Globus pallidus (tissue), 1 donor: ENCODE data around the gene TPPP2.

Source experiments
- DNase-seq: peaks from one replicate; pipeline ENCODE4 v3.0.0-alpha.2; 2015; ENCODE audit warnings: low spot score

Gene TPPP2

DNA sequence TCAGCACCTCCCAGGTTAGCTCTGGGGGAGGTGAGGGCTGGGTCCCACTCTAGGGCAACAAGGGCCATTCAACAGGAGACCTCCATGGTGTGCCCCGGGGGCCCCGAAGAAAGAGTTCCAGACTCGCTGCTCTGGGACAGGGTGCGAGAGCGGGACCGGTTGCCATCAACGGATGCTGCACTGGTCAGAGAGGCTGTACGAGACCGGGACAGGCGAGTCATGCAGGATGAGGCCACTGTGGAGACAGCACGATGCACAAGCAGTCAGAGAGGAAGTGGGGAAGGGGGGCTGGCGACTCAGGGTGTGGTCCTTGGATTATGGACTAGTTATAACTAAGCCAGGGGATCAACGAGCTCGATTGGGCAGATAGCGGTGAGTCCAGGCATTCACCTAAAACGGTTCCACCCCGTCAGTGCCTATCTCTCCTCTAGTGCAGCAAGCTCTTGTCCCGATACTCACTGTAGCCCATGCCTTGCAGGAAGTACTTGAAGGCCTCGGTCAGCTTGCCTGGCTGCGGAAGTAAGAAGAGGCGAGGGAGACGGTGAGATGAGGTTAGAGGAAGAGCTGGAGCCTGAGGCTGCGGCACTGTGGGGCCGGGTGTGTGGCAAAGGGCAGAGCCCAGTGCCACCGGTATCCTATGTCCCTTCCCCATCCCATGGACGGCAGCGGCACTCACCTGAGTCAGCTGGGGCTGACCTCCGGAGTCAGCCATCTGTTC, 12.3 kb upstream of the TPPP2 start:
- DNase-seq: no peak

DNA sequence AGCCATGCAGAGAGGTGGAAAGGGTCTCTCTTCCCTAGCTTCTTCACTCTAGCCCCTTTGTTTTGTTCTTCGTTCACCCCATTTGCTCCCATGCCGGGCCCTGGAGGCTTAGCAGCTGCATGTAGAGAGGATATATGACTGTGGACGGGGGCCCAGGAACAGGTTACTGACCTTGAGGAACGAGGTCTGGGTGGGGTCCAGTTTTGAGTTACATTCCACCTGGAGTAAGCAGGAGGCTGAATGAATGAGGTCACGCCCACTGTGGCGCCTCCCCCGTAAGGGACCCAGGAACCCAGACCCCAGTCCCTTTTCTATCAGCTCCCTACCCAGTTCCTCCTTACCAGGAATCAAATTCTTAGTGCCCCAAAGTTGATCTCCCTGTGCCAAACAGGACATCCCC, 11.7 kb upstream of the TPPP2 start:
- no peak for DNase-seq

DNA sequence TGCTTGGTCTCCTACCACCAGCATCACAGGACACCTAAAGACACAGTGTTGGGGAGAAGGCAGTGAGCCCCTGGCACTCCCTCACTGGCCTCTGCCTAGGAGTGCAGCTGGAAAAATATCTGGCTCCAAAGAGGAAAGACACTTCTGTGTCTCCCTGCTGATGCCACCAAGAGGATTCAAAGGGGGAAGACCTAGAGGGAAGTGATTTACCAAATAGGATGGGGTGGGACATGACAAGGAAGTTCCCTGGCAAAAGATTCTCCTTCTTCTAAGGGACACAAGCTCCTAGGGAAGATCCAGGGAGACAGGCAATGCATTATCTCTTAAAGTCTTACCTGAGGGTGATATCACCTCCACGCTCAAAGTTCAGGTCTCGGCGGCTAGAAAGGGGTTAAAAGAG, 11.2 kb upstream of the TPPP2 start:
- no peak for DNase-seq

DNA sequence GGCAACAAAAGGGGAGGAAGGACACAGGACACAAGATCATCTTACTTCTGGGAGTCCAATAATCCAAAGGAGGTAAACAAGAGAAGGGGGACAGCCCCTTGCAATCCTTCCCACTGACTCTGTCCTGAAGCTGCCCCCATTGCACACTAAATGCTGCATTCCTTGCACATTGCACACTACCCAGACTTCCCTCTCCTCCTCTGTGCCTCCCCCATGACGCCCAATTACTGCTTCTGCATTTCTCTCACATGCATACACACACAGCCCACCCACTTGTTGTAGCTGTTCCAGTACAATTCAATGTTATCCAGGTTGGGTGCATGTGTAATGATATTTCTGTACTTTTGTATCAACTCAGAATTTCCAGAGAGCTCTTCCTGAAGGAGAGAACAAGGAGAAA, 10.7 kb upstream of the TPPP2 start:
- no peak for DNase-seq

DNA sequence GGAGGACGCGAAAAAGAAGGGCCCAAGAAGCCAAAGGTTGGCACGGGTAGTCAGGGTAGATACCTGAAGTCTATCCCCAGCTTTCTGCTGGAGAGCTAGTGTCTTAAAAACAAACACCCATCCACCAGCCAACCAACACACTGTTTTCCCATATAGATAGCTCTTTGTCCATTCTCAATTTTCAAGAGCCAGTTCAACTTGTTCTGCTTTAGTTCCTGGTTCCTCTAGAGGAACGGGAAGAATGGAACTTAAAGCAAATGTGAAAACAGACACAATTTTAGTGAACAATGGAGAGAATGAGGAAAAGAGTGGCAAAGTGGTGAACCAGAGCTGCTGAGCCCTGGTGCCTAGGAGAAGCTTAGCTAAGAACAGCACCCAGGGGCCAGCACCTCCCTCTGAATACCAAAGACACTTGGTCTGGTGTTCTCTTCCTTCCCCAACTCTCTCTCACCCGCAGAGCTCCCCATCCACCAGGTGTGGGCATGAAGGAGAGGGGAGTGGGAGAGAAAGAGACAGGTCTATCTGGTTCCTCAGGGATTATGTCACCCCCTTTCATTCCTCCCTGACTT, 9.0 kb upstream of the TPPP2 start:
- DNase-seq: no peak

DNA sequence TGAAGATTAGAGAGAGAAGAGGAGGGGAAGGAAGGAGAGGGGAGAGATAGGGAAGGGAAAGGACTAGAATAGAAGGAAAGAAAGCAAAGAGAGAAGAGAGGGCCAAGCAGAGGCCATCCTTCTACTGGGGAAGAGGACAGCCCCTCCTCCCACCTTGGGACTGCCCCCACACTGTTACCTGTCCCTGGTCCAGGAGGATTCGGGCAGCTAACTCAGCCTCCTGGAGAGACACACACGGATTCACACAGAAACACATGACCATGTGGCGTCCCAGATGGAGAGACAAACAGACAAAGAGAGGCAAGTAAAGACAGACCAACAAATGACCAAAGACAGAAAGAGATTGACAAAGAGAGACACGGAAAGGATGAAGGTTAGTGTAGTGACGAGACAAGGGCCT, 7.3 kb upstream of the TPPP2 start:
- no peak for DNase-seq

DNA sequence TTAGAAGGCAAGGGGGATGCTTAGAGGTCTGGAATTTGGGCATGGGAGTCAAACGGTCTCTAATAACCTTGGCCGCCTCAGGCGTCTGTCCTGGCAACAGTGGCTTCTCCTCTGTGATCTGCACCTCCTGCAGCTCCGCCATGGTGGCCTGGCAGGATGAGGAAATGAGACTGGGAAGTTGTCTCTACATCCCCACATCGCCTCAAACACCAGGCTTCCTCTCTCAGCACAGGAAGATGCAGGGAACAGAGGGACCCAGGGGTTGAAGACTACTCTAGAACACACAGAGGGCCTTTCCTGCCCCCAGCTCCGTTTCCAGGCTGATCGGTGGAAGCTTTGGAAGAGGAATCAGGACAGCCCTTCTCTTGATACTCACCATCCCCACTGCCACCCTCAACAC, 6.8 kb upstream of the TPPP2 start:
- peak; percentile 55 for DNase-seq

DNA sequence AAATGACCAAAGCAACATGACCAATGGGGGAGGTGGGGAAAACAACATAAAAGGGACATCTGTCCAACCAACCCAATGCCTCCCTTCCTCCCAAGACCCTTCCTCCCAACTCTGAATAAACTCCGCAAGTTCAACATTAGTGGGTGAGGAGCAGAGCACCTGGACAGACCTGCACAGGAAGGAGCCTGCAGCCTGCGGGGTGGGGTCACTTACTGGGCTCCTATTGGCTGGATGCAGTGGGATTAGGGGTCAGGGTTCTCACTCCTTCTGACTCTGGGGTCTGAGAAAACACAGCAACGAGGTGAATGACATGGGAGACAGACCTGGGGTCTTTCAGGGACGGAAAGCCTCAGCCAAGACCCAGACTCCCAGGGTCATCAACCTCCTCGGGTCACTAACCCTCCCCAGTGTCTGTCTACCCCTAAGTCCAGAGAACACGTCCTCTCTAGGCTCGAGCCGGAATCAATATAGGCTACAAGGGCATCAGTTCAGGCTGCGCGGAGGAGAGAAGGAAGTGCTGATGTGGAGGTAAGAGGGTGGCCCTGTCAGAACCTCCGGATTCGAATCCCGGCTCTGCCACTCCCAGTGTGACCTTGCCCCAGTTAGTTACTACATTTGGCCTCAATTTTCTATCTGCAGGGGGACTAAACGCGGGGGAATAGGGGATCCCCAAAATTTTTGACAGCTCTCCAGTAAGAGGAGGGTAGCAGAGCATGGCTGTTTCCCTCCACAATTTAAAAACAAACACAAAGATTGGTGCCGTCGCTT, 6.0 kb upstream of the TPPP2 start:
- peak; percentile 49 for DNase-seq

DNA sequence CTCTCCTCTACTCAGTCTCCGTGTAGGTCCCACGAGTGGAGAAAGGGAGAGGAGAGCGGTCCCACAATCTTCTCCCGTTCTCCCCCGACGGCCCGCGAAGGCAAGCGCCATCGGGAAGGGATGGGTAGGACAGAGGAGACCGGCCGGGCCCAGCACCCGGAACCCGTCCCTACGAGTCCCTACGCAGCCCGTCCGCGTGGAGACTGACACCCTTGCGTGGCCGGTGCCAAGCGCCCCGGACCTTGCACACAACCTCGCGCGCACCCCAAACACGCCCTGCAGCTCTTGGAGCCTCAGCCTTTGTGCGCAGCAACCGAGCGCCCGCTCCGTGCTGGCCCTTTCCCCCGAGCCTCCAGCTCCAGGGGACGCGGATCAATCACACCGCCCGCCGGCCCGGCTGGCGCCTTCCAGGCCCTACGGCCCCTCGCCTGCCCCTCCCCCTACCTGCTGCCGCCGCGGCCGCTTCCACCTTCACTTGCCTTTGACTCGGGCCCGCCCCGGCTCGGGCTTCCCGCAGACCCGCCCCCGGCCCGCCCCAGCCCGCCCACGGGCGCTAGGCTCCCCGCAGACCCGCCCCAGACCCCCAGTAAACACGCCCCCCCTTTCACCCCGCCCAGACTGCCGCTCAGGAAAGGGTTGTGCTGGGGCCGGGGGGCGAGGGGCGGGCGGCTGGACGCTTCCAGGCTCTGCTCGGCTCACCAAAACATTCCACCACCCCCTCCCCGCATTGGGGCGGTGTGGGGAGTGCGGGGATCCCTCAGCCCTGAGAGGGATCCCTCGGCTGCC, 5.2 kb upstream of the TPPP2 start, which contains the start of gene NDRG2:
Gene NDRG2 (minus strand): TSS at position 477 of the 786 bp plus-strand sequence. CDS start 1,746 bp downstream, outside the sequence.
- DNase-seq: peak; percentile 88

DNA sequence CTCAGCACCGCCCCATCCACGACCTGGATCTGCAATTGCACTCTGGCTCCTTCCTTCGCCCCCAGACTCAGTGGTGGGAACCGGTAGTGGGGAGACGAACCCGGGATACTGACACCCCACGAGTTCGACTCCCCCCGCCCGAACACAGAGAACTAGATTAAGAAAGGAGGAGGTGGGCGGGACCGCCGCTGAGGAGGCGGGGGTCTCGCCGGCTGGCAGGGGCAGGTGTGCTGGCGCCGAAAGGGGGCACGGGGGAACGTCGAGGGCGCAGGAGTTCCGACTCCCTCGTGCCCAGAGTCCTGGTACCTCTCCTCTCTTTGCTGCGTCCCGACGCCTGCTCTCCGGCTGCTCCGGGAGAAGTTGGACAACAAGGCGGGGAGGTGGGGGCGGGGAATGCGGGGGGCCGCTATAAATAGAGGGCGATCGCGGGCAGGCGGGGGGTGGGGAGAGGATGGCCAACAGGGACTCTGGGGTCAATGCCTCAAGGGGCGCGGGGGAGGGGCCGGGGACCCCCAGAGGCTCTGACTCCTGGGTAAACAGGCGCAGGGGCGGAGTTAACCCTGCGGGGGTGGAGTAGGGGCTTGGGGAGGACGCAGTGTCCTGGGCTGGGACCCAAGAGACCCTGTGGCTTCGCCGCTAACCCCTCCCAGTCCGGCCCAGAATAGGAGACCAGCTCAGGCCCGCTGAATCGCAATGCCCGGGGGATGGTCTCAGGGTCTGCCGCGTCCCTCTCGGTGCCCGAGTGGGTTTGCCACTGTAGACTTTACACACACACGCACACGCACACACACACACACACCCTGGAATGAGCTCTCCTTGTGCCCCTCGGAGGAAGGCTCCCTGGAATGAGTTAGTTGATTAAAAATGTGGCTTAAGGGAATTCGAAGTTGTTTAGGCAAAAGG, 4.4 kb upstream of the TPPP2 start:
- peak; percentile 91 for DNase-seq

DNA sequence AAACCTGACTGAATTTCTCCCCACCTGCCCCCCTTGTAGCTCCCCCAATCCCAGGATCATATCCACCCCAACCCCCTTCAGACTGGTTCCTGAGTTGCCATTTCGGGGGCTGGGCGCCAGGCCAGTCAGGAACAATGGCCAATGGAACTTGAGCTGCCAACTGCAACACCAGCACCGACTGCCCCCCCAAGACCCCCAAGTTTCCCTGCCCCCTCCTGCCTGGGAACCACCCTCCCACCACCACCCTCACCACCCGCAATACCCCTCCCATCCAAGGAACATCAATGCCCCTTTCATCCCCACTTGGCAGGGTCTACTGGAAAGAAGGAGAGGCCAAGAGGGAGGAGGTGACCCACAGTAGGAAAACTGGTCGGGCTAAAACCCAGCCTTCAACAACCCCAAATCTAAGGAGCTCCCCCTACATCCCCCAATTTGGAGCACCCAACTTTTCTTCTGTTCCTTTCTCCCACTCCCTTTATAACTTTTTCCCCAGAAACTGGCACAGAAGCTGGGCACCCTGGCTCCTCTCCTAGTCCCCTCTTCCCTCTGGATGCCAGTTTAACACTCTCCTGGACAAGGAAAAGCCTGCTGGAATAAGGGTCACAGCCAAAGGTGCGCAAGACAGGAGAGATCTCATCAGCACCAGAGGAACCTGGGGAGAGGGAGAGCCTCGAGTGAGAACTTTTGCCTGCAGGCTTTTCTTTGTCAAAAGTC, 3.6 kb upstream of the TPPP2 start:
- peak; percentile 97 for DNase-seq

DNA sequence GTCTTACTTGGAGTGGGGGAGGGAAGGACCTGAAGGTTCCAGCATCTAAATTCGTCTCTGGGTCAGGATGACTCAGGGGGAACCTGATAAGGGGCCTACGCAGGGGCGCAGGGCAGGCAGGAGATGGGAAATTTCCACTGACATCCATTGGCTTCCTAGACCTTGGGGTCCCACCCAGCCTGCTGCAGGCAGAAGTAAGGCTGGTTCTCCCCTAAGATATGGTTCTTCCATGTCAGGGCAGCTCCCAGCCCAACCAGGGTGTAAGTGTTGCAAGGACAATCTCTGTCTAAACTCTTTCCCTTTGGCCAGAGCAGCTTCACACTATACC, 3.1 kb upstream of the TPPP2 start:
- DNase-seq: no peak

DNA sequence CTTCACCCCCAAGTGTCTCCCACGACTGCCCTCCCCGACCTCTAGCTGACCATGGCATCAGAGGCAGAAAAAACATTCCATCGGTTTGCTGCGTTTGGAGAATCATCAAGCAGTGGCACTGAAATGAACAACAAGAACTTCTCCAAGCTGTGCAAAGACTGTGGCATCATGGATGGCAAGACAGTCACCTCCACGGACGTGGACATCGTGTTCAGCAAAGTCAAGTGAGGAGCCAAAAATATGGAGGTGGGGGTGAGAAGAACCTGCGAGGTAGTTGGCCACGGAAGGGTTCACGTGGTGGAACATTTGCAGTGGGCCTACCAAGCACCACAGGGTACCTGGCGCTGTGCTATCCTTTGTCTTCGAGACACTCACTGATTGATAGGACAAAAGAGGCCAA, 514 bp downstream of the TPPP2 start:
- DNase-seq: no peak

DNA sequence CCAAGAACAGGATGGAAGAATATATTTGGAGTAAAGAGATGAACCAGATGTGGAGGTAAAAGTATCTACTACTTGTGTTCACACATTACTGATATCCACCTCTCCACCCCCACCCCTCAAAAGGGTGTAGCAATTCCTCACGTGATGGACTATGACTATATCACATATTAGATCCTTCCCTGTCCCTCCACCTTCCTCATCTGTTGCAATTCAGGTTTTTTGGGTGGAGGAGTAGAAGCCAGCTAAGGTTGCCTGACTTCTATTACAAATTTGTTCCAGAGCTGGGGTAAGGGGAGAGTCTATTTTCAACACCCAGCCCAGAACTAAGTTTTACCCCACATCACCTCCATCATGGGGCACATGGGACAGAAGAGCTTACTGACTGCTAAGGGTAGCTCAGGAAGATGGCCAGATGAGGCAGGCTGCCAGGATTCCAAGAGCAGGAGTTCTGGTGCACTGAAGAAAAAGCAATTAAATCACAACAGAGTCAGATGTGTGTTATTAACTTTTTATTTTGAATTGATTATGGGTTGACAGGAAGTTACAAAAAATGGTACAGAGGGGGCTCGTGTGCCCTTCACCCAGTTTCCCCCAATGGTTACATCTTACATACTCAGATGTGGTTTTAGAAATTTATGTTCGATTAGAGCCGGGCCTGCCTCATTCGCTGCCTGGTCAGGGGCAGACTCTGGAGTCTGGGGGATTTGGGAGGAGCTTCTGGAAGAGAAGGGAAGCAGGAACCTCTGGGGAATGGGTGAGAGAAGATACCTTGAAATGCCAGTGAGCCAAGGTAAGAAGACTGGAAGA, 2.5 kb downstream of the TPPP2 start:
- DNase-seq: no peak

DNA sequence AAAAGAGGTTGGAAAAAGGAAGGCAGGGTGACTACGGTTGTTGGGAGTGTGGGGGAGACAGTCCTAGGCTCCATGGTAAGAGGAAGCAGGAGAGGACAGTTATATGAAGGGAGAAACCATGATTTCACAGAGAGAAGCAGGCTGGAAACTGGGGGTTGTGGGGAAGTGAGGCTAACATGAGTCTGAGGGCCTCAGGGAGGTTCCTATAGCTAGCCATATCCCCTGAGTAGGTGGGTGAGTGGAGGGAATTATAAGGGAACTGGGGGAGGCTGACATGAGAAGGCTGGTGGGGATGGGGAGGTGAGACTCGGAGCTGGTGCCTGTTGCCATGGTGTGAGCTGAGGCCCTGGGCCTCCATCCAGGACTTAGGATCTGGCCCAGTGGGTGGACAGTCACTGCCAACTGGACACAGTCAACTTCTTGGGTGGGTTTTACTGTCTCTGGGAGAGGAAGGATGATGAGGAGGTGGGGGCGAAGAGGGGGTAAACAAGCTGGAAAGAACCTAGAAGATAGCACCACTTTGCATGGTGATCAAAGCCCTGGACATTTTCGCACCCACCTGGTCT, 3.2 kb downstream of the TPPP2 start:
- DNase-seq: peak; percentile 43

DNA sequence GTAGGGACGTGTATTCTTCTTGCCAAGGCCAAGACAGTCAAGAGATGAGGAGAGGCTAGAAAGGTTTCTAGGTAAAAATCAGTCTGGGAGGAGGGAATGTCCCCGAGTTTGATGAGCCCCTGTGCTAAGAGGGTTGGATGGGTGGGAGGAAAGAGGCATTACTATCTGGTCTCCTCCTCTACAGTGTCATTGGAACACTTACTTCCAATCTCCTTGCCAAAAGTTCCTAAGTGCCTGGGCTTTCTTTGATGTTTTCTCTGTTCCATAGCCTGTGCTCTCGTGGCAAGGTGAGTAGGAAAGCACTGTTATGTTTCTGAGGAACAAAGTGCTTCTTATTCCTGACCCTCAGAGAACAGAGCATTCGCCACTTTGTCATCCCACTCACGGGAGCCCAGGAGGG, 4.7 kb downstream of the TPPP2 start, which contains the start of gene RNASE13:
Gene RNASE13 (minus strand): TSS at position 101 of the 400 bp plus-strand sequence. CDS start 519 bp downstream, outside the sequence.
- DNase-seq: no peak

DNA sequence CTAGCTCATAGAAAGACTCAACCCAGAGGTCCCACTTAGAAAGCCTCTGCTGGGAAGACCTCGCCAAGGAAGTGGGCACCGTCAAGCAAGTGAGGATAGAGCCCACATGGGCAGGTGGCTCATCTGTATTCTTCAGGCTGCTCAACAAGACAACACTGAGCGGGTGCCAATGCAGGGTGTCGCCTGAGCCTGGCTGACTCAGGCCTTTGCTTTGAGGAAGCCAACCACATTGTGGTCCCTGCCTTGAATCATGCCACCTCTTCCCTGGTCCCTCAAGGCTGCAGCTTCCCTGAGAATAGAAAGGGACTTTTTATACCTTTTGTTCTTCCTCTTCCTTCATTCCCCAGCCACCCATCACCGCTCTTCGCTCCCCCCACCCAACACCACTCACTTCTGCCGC, 6.7 kb downstream of the TPPP2 start:
- DNase-seq: no peak

DNA sequence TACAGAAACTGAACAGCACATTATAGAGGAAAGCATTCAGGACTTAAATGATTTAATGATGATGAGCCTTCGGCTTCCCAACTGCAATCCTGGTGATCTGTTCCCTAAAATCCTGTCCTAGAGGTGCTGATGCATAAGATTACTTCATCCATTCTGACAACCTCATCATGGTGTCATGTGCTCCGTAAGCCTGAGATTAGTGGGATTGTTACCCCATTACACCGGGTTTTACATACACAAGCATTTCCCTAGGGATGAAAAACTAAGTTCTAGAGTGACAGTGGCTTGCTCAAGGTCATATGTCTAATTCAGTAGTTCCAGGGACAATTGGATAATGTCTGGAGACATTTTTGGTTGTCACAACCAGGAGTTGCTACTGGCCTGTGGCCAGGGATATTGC, 7.1 kb downstream of the TPPP2 start:
- no peak for DNase-seq
